K562 (cell line): ENCODE measurements around the gene FUT2. TPM values are rescaled to one million over a fixed set of nuclear protein-coding genes. Genes with fewer than 3 reads are reported as not detected.

ENCODE experiments used
- ATF7 ChIP-seq: fragments of 450-650 bp; IDR thresholded peaks from 2 replicates; pipeline ENCODE4 v1.7.1; 2014; ENCODE audit warnings: mild to moderate bottlenecking, moderate library complexity
- MTA3 ChIP-seq: fragments of 450-650 bp; formaldehyde crosslinking; IDR thresholded peaks from 2 replicates; pipeline ENCODE4 v1.6.1; 2017; ENCODE audit warnings: mild to moderate bottlenecking, borderline replicate concordance
- NKRF ChIP-seq: fragments of 450-650 bp; IDR thresholded peaks from 2 replicates; pipeline ENCODE4 v1.6.1; 2016; ENCODE audit warnings: borderline replicate concordance
- NR3C1 ChIP-seq: sonication (generic); formaldehyde crosslinking; IDR thresholded peaks from 2 replicates; pipeline ENCODE4 v1.8.1; 2022; ENCODE audit warnings: missing genetic modification reagents
- PBX2 ChIP-seq, 2 experiments: IDR thresholded peaks in 1 of 2; conservative IDR thresholded peaks in 1 of 2; 2 replicates each; pipeline ENCODE4 v1.6.1; 2016; ENCODE audit warnings: low read depth in 2 of 2, mild to moderate bottlenecking in 1 of 2, missing compliant biosample characterization in 1 of 2, missing genetic modification characterization in 1 of 2, moderate library complexity in 1 of 2
- POLR2A ChIP-seq: fragments of 450-650 bp; conservative IDR thresholded peaks from 2 replicates; pipeline ENCODE4 v1.6.1; 2016
- PTRF ChIP-seq: fragments of 450-650 bp; IDR thresholded peaks from 2 replicates; pipeline ENCODE4 v1.6.1; 2016; ENCODE audit warnings: mild to moderate bottlenecking, missing genetic modification characterization, missing compliant biosample characterization
- TEAD4 ChIP-seq, 2 experiments: sonication (generic) in 1 of 2; formaldehyde crosslinking in 1 of 2; IDR thresholded peaks; 2 replicates each; pipeline versions ENCODE4 v1.6.1 to v1.8.0; 2012 to 2022; ENCODE audit warnings: borderline replicate concordance in 1 of 2, inconsistent platforms in 1 of 2, low read length in 1 of 2, mild to moderate bottlenecking in 1 of 2, missing genetic modification reagents in 1 of 2
- ZC3H8 ChIP-seq: fragments of 450-650 bp; IDR thresholded peaks from 2 replicates; pipeline ENCODE4 v1.6.1; 2017
- ZKSCAN8 ChIP-seq: fragments of 200-800 bp; sonication (Bioruptor generic); IDR thresholded peaks from 2 replicates; pipeline ENCODE4 v1.6.1; 2016; ENCODE audit warnings: missing genetic modification characterization, missing compliant biosample characterization
- ZNF263 ChIP-seq: sonication (generic); formaldehyde crosslinking; IDR thresholded peaks from 2 replicates; pipeline ENCODE4 v1.8.0; 2022; ENCODE audit warnings: mild to moderate bottlenecking, missing genetic modification reagents, borderline replicate concordance
- ZNF311 ChIP-seq: fragments of 250-450 bp; sonication (Bioruptor Pico); IDR thresholded peaks from 2 replicates; pipeline ENCODE4 v1.4.0; 2020; ENCODE audit warnings: mild to moderate bottlenecking, moderate library complexity
- ZNF512 ChIP-seq: IDR thresholded peaks from 2 replicates; pipeline ENCODE4 v1.6.1; 2016; ENCODE audit warnings: missing genetic modification characterization, missing compliant biosample characterization
- ZNF778 ChIP-seq: fragments of 450-650 bp; formaldehyde crosslinking; IDR thresholded peaks from 2 replicates; pipeline ENCODE4 v1.4.0; 2020; ENCODE audit warnings: mild to moderate bottlenecking, moderate library complexity
- polyA plus RNA-seq, 8 experiments: library from polyadenylated mRNA; depleted of rRNA in 4 of 8; stranded (reverse) in 5 of 8; unstranded in 3 of 8; fragments of >200 nt; fragmentation: Nextera tagmentation in 2 of 8; fragmentation: Illumina TruSeq in 1 of 8; extraction: Ambion mirVana in 2 of 8; extraction: Trizol in 1 of 8; gene quantifications; 2 replicates each; pipeline versions ENCODE4 v1.2.1 to v1.2.3, GENCODE V29; 2011 to 2014; ENCODE audit warnings: inconsistent platforms in 1 of 8, missing spikeins in 1 of 8
- total RNA-seq, 7 experiments: library from RNA; depleted of rRNA in 6 of 7; stranded (reverse); fragments of >200 nt in 6 of 7; fragmentation: Illumina TruSeq in 2 of 7; extraction: Trizol in 2 of 7; gene quantifications; 2 replicates each; pipeline versions ENCODE4 v1.2.1 to v1.2.3, GENCODE V29; 2011 to 2021; ENCODE audit warnings: low replicate concordance in 1 of 7
- TF ChIP-seq, protein P1 (sequence below): sonication (generic); formaldehyde crosslinking; IDR thresholded peaks from 2 replicates; pipeline ENCODE4 v1.8.0; 2022; ENCODE audit warnings: mild to moderate bottlenecking, low read depth, missing genetic modification reagents
- TF ChIP-seq, protein P2 (sequence below): fragments of 450-650 bp; conservative IDR thresholded peaks from 2 replicates; pipeline ENCODE4 v1.6.1; 2016; ENCODE audit warnings: missing genetic modification characterization, low read depth, mild to moderate bottlenecking, missing compliant biosample characterization, moderate library complexity

FUT2 gene
- total and polyA plus RNA-seq, 9 of the 15 experiments (the other 6 are each of a cell fraction or from before 2014, with no cell fraction given), result 0.03 to 0.04 TPM; not detected in 7

DNA sequence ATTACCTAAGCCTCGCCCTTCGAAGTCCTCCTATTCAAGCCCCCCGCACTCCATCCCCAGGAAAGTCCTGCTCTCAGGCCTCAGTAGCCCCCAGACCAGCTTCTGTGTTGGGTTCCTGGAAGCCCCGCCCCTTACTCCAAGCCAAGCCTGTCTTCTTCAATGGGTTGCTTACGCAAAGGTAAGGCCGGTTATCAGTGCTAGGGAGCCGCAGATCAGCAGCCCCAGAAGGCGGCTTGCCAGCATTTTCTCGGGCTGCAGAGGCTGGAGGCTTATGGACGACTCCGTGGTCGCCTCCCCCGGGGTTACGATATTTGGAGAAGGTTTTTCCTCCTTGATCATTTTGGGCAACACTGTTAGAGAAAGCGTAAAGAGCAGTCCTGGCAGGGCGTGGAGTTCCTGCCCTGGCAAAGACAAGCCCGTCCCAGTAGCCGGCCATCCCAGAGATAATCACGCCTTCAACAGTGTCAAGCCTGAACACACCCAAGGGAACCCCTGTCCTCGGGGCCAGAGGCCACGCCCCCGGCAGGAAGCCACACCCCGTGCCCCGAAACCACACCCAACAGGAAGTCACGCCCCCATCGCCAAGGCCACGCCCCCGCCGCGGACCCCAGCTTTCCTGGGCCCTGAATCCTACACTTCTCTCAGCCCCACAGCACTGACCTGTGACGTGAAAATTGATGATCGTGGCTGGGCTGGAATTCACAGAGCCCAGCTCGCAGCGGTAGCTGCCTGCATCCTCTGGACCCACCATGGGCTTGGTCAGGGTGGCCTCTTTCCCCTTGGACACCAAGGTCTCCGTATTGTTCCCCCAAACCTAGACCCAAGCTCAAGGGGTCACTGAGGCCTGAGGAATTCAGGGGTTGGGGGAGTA is 45.6 kb downstream of the FUT2 start (continued):
- no peak; the same call in 1 of the 2 replicates for TF ChIP-seq MTA3
- 0 out of 2 replicates have a peak, but pooled peaks have one; percentile 27 for TF ChIP-seq TEAD4 (IDR thresholded peaks at IDR 0.05; ENCODE audit: low read length)
- TF ChIP-seq TEAD4 (CRISPR knock-in tag; IDR thresholded peaks at IDR 0.05; ENCODE audit: borderline replicate concordance), result no peak
- TF ChIP-seq PBX2 (CRISPR knock-in tag; IDR thresholded peaks at IDR 0.05; ENCODE audit: low read depth), result no peak
- no peak for TF ChIP-seq PBX2 (tag; conservative IDR thresholded peaks at IDR 0.05; ENCODE audit: low read depth)
- TF ChIP-seq ZNF311 (CRISPR knock-in tag), result no peak
- TF ChIP-seq, protein P1, sequence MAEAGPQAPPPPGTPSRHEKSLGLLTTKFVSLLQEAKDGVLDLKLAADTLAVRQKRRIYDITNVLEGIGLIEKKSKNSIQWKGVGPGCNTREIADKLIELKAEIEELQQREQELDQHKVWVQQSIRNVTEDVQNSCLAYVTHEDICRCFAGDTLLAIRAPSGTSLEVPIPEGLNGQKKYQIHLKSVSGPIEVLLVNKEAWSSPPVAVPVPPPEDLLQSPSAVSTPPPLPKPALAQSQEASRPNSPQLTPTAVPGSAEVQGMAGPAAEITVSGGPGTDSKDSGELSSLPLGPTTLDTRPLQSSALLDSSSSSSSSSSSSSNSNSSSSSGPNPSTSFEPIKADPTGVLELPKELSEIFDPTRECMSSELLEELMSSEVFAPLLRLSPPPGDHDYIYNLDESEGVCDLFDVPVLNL (CRISPR knock-in tag), result no peak
- TF ChIP-seq, protein P2, sequence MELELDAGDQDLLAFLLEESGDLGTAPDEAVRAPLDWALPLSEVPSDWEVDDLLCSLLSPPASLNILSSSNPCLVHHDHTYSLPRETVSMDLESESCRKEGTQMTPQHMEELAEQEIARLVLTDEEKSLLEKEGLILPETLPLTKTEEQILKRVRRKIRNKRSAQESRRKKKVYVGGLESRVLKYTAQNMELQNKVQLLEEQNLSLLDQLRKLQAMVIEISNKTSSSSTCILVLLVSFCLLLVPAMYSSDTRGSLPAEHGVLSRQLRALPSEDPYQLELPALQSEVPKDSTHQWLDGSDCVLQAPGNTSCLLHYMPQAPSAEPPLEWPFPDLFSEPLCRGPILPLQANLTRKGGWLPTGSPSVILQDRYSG (tag), result no peak
- peak; percentile 58 for TF ChIP-seq POLR2A
- no peak for TF ChIP-seq NKRF
- TF ChIP-seq ATF7, result peak; percentile 67
- no peak for TF ChIP-seq ZNF778 (CRISPR knock-in tag)
- no peak for TF ChIP-seq ZNF512 (tag)
- no peak for TF ChIP-seq PTRF (tag)
- TF ChIP-seq ZC3H8, result no peak
- TF ChIP-seq ZKSCAN8 (CRISPR knock-in tag), result no peak
- no peak for TF ChIP-seq ZNF263 (CRISPR knock-in tag)
- TF ChIP-seq NR3C1 (CRISPR knock-in tag), result no peak
